GM19468 (cell line): Measurements from ENCODE around the gene MRPS33.
"Not testable (repeated sequence)": the region's sequence is repeated elsewhere in the genome, so short reads cannot be mapped to it uniquely, and the experiment has no call there.

Experiments
- ATAC-seq: cut with Tn5 transposase; IDR thresholded peaks from one replicate; pipeline ENCODE4 v1.9.1; 2021; ENCODE audit warnings: mild to moderate bottlenecking, moderate library complexity, moderate number of reproducible peaks; ENCODE audit not compliant: unreplicated experiment; ENCODE audit errors: extremely low read depth

Gene MRPS33

GRCh38 chr7:141014524-141015395 is at the start of gene MRPS33:
Gene MRPS33 (minus strand): TSS chr7:141014952. CDS start chr7:141010633, 4,319 bp downstream.
- ATAC-seq: peak; percentile 89

GRCh38 chr7:141057788-141058187 is 43.0 kb upstream of the MRPS33 start:
- no peak for ATAC-seq

GRCh38 chr7:141055146-141055545 is 40.4 kb upstream of the MRPS33 start:
- ATAC-seq: no peak

- ATAC-seq: no peak
Observed at GRCh38 chr7:141053626-141054025, 38.9 kb upstream of the MRPS33 start.

- no peak for ATAC-seq
Observed at GRCh38 chr7:141045842-141046620, 31.3 kb upstream of the MRPS33 start.

GRCh38 chr7:141045126-141045841 is 30.5 kb upstream of the MRPS33 start:
- ATAC-seq: no peak

GRCh38 chr7:141043616-141044015 is 28.9 kb upstream of the MRPS33 start:
- ATAC-seq: no peak

GRCh38 chr7:141042222-141043193 is 27.8 kb upstream of the MRPS33 start:
- no peak for ATAC-seq

- ATAC-seq: no peak
Observed at GRCh38 chr7:141039376-141039775, 24.6 kb upstream of the MRPS33 start.

GRCh38 chr7:141038100-141038499 is 23.3 kb upstream of the MRPS33 start:
- ATAC-seq: not testable (repeated sequence)

GRCh38 chr7:141032539-141033323 is 18.0 kb upstream of the MRPS33 start:
- ATAC-seq: not testable (repeated sequence)

GRCh38 chr7:141028767-141029166 is 14.0 kb upstream of the MRPS33 start:
- no peak for ATAC-seq

GRCh38 chr7:141027043-141027442 is 12.3 kb upstream of the MRPS33 start:
- no peak for ATAC-seq

- no peak for ATAC-seq
Observed at GRCh38 chr7:141024668-141025067, 9.9 kb upstream of the MRPS33 start.

- ATAC-seq: no peak
Observed at GRCh38 chr7:141023295-141023694, 8.5 kb upstream of the MRPS33 start.

GRCh38 chr7:141017555-141017954 is 2.8 kb upstream of the MRPS33 start:
- ATAC-seq: no peak

GRCh38 chr7:141016349-141016748 is 1.6 kb upstream of the MRPS33 start:
- ATAC-seq: no peak

GRCh38 chr7:141014125-141014523 is 628 bp downstream of the MRPS33 start:
- no peak for ATAC-seq

GRCh38 chr7:141013345-141013715 is 1.4 kb downstream of the MRPS33 start:
- ATAC-seq: no peak
